ENCODE results near the gene COL4A2. TPM values are rescaled to one million over a fixed set of nuclear protein-coding genes. Genes with fewer than 3 reads are reported as not detected.

COL4A2 gene
- total RNA-seq, 1 donor from 2014 or later, result 417 TPM

- ATAC-seq (no peak), DNase-seq (ENCODE audit: low spot score) (no peak)
- intact Hi-C loops (cut with DNase I), result loop anchor here (1.0 to 10.0 kb wide), 2 partner anchors 57 to 82 kb away; no protein-coding TSS in a partner anchor
Measured at GRCh38 chr13:110301606-110302553, 5.2 kb upstream of the COL4A2 start.

- DNase-seq (ENCODE audit: low spot score), result no peak
- ATAC-seq, result no peak
- intact Hi-C loops (cut with DNase I), result loop anchor here (1.0 to 10.0 kb wide), 2 partner anchors 58 to 83 kb away; no protein-coding TSS in a partner anchor
Measured at GRCh38 chr13:110302997-110303396, 4.1 kb upstream of the COL4A2 start.

GRCh38 chr13:110303644-110304043, 3.4 kb upstream of the COL4A2 start:
- DNase-seq (ENCODE audit: low spot score), result no peak
- ATAC-seq, result no peak
- intact Hi-C loops (cut with DNase I), result loop anchor here (10.0 kb wide), 1 partner anchor 59 kb away; no protein-coding TSS in a partner anchor

- DNase-seq (ENCODE audit: low spot score), result no peak
Measured at GRCh38 chr13:110304256-110304655, 2.8 kb upstream of the COL4A2 start.

GRCh38 chr13:110305001-110305400, 2.1 kb upstream of the COL4A2 start:
- ATAC-seq, result no peak
- DNase-seq (ENCODE audit: low spot score), result no peak
- intact Hi-C loops (cut with DNase I), result loop anchor here (10.0 kb wide), 1 partner anchor 60 kb away; no protein-coding TSS in a partner anchor

More at GRCh38 chr13:110304256-110304655, 2.8 kb upstream of the COL4A2 start:
- intact Hi-C loops (cut with DNase I), result loop anchor here (10.0 kb wide), 1 partner anchor 59 kb away; no protein-coding TSS in a partner anchor
- peak; percentile 1 for ATAC-seq

- ATAC-seq, result no peak
- no peak for DNase-seq (ENCODE audit: low spot score)
- intact Hi-C loops (cut with DNase I), result loop anchor here (10.0 kb wide), 1 partner anchor 61 kb away; no protein-coding TSS in a partner anchor
Measured at GRCh38 chr13:110305544-110305943, 1.5 kb upstream of the COL4A2 start.

- ATAC-seq (no peak), DNase-seq (ENCODE audit: low spot score) (no peak)
- intact Hi-C loops (cut with DNase I), result loop anchor here (10.0 kb wide), 1 partner anchor 61 kb away; no protein-coding TSS in a partner anchor
Measured at GRCh38 chr13:110305949-110306339, 1.1 kb upstream of the COL4A2 start.

- intact Hi-C loops (cut with DNase I), result loop anchor here (10.0 kb wide), 1 partner anchor 62 kb away; no protein-coding TSS in a partner anchor
- DNase-seq (ENCODE audit: low spot score), result no peak
- ATAC-seq, result peak; percentile 6
Measured at GRCh38 chr13:110306340-110306959, 634 bp upstream of the COL4A2 start.

GRCh38 chr13:110307767-110308655, 927 bp downstream of the COL4A2 start:
- DNase-seq (ENCODE audit: low spot score) (peak; percentile 75), ATAC-seq (peak; percentile 46)
- intact Hi-C loops (cut with DNase I), result loop anchor here (10.0 kb wide), 1 partner anchor 63 kb away; no protein-coding TSS in a partner anchor

GRCh38 chr13:110308656-110309359, 1.7 kb downstream of the COL4A2 start:
- ATAC-seq, result peak; percentile 32
- intact Hi-C loops (cut with DNase I), result loop anchor here (10.0 kb wide), 1 partner anchor 64 kb away; no protein-coding TSS in a partner anchor
- DNase-seq (ENCODE audit: low spot score), result peak; percentile 69

GRCh38 chr13:110309661-110310524, 2.8 kb downstream of the COL4A2 start:
- no peak for DNase-seq (ENCODE audit: low spot score)
- intact Hi-C loops (cut with DNase I), result loop anchor here (10.0 kb wide), 1 partner anchor 65 kb away; no protein-coding TSS in a partner anchor
- no peak for ATAC-seq

GRCh38 chr13:110310541-110311442, 3.7 kb downstream of the COL4A2 start:
- intact Hi-C loops (cut with DNase I), result no loop called here
- no peak for DNase-seq (ENCODE audit: low spot score)
- no peak for ATAC-seq

- intact Hi-C loops (cut with DNase I), result no loop called here
- DNase-seq (ENCODE audit: low spot score) (no peak), ATAC-seq (no peak)
Measured at GRCh38 chr13:110311443-110312338, 4.6 kb downstream of the COL4A2 start.

GRCh38 chr13:110312339-110313031, 5.4 kb downstream of the COL4A2 start:
- ATAC-seq (no peak), DNase-seq (ENCODE audit: low spot score) (no peak)
- intact Hi-C loops (cut with DNase I), result no loop called here

Data from sciatic nerve (tissue), 2 donors.